B cell (primary cell): ENCODE data around the gene CIZ1.

Experiments
- EZH2 ChIP-seq: IDR thresholded peaks from 2 replicates; pipeline ENCODE4 v1.6.1; 2012; ENCODE audit warnings: borderline replicate concordance, low read depth, mild to moderate bottlenecking, moderate library complexity, low read length; ENCODE audit not compliant: insufficient read depth, poor library complexity, severe bottlenecking
- TF ChIP-seq, protein P1 (sequence below): fragments of 200-600 bp; IDR thresholded peaks from one replicate; pipeline ENCODE4 v1.8.0; 2022; ENCODE audit warnings: antibody characterized with exemption, mild to moderate bottlenecking

DNA sequence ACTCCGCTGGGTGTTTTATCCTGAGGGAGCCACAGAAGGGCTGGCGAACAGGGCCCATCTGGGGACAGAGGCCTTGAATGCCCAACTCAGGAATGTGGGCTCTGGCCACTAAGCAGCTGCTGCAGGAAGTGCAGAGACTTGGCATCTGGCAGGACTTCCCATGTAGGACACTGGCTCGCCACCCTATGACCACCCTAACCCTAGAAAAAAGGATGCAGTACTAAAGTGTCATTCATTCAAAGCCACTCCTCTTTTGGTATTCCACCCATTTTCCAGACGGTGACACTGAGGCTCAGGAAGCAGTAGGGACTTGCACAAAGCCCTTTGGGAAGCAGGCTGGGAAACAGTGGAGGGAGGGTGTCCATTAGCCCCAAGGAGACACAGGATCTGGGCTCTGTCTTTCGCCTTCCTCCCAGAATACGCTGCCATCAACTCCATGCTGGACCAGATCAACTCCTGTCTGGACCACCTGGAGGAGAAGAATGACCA, 28.3 kb downstream of the CIZ1 start:
- TF ChIP-seq, protein P1, sequence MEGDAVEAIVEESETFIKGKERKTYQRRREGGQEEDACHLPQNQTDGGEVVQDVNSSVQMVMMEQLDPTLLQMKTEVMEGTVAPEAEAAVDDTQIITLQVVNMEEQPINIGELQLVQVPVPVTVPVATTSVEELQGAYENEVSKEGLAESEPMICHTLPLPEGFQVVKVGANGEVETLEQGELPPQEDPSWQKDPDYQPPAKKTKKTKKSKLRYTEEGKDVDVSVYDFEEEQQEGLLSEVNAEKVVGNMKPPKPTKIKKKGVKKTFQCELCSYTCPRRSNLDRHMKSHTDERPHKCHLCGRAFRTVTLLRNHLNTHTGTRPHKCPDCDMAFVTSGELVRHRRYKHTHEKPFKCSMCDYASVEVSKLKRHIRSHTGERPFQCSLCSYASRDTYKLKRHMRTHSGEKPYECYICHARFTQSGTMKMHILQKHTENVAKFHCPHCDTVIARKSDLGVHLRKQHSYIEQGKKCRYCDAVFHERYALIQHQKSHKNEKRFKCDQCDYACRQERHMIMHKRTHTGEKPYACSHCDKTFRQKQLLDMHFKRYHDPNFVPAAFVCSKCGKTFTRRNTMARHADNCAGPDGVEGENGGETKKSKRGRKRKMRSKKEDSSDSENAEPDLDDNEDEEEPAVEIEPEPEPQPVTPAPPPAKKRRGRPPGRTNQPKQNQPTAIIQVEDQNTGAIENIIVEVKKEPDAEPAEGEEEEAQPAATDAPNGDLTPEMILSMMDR, result no peak
- TF ChIP-seq EZH2, result no peak
